Measurements from ENCODE around the gene GNAZ. TPM values are rescaled to one million over a fixed set of nuclear protein-coding genes. Genes with fewer than 3 reads are reported as not detected.

The GNAZ gene
- polyA plus RNA-seq, 1 donor from 2014 or later = 52.0 TPM

- Histone ChIP-seq H3F3A (ENCODE audit: insufficient read depth, low read length, poor library complexity, severe bottlenecking) (no peaks in the 10 kb centered on the region), H3K9ac (ENCODE audit: low read length) (peak overlapping the region; percentile 96)
Measured at GRCh38 chr22:23072077-23072910, 2.0 kb downstream of the GNAZ start.

DNA sequence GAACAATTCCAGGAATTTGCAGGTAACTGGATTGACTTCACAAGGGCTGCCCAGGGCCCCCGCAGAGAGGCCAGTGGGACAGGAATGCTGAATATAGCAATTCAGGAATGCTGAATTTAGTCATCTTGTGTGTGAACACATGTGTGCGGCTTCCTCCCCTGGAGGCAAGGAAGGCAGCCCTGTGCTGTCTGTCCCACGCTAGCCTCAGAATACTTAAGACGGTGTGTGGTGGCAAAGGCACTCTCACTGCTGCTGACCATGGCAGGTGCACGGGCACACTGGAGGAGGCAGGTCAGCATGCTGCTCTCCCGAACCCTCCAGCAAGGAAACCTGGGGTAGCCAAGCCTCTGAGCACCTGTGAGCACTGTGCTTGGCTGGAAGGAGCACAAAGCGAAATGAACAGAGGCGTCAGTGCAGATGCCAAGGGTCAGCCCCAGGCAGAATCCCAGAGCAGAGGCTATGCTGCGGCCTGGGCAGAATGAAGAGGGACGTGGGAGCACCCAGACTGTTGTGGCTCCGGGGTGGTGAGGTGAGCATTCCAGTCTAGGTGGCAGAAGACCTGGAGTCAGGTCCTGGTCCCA is 2.7 kb downstream of the GNAZ start:
- H3K9me2 ChIP-seq (ENCODE audit: insufficient read depth, low read length) = no peaks in the 10 kb centered on the region
- peak overlapping the region; percentile 91 for H3K4me3 ChIP-seq (ENCODE audit: low read length)
- no peaks in the 10 kb centered on the region for H3K9me3 ChIP-seq (ENCODE audit: low read length)
- no peak overlapping the region for H3K9ac ChIP-seq (ENCODE audit: low read length)
- H3K27ac ChIP-seq (ENCODE audit: low read length) = no peak overlapping the region
- H2AFZ ChIP-seq (ENCODE audit: low read depth, low read length) = no peak overlapping the region
- H3K27me3 ChIP-seq (ENCODE audit: insufficient read depth, low read depth, low read length) = no peaks in the 10 kb centered on the region
- peaks cover 62% of the 10 kb centered on the region for H3K79me2 ChIP-seq (replicated peaks; ENCODE audit: insufficient read depth, low read length)
- no peaks in the 10 kb centered on the region for H3K36me3 ChIP-seq (ENCODE audit: insufficient read depth, low read length)
- H3F3A ChIP-seq (ENCODE audit: insufficient read depth, low read length, poor library complexity, severe bottlenecking) = no peaks in the 10 kb centered on the region
- H4K20me1 ChIP-seq (ENCODE audit: insufficient read depth) = no peaks in the 10 kb centered on the region
- H3K4me2 ChIP-seq (ENCODE audit: low read length) = no peak overlapping the region
- TF ChIP-seq MXI1 (conservative IDR thresholded peaks at IDR 0.05; ENCODE audit: poor library complexity, severe bottlenecking) (no peak), TAF1 (IDR thresholded peaks at IDR 0.05; ENCODE audit: low read depth) (no peak), CTCF (IDR thresholded peaks at IDR 0.05; ENCODE audit: poor library complexity, severe bottlenecking) (no peak), EP300 (conservative IDR thresholded peaks at IDR 0.05; ENCODE audit: poor library complexity, severe bottlenecking) (no peak), RAD21 (conservative IDR thresholded peaks at IDR 0.05) (no peak)
- TF ChIP-seq, protein P1, sequence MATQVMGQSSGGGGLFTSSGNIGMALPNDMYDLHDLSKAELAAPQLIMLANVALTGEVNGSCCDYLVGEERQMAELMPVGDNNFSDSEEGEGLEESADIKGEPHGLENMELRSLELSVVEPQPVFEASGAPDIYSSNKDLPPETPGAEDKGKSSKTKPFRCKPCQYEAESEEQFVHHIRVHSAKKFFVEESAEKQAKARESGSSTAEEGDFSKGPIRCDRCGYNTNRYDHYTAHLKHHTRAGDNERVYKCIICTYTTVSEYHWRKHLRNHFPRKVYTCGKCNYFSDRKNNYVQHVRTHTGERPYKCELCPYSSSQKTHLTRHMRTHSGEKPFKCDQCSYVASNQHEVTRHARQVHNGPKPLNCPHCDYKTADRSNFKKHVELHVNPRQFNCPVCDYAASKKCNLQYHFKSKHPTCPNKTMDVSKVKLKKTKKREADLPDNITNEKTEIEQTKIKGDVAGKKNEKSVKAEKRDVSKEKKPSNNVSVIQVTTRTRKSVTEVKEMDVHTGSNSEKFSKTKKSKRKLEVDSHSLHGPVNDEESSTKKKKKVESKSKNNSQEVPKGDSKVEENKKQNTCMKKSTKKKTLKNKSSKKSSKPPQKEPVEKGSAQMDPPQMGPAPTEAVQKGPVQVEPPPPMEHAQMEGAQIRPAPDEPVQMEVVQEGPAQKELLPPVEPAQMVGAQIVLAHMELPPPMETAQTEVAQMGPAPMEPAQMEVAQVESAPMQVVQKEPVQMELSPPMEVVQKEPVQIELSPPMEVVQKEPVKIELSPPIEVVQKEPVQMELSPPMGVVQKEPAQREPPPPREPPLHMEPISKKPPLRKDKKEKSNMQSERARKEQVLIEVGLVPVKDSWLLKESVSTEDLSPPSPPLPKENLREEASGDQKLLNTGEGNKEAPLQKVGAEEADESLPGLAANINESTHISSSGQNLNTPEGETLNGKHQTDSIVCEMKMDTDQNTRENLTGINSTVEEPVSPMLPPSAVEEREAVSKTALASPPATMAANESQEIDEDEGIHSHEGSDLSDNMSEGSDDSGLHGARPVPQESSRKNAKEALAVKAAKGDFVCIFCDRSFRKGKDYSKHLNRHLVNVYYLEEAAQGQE (IDR thresholded peaks at IDR 0.05; ENCODE audit: borderline replicate concordance) = no peak

More at GRCh38 chr22:23072077-23072910, 2.0 kb downstream of the GNAZ start:
- H3K36me3 ChIP-seq (ENCODE audit: insufficient read depth, low read length) = no peaks in the 10 kb centered on the region
- peak overlapping the region; percentile 83 for H3K27ac ChIP-seq (ENCODE audit: low read length)
- no peak overlapping the region for H2AFZ ChIP-seq (ENCODE audit: low read depth, low read length)
- no peaks in the 10 kb centered on the region for H3K9me2 ChIP-seq (ENCODE audit: insufficient read depth, low read length)
- no peaks in the 10 kb centered on the region for H4K20me1 ChIP-seq (ENCODE audit: insufficient read depth)
- peak overlapping the region; percentile 97 for H3K4me2 ChIP-seq (ENCODE audit: low read length)
- no peaks in the 10 kb centered on the region for H3K9me3 ChIP-seq (ENCODE audit: low read length)
- peaks cover 62% of the 10 kb centered on the region for H3K79me2 ChIP-seq (replicated peaks; ENCODE audit: insufficient read depth, low read length)
- H3K27me3 ChIP-seq (ENCODE audit: insufficient read depth, low read depth, low read length) = no peaks in the 10 kb centered on the region
- peak overlapping the region; percentile 91 for H3K4me3 ChIP-seq (ENCODE audit: low read length)
- TF ChIP-seq MXI1 (conservative IDR thresholded peaks at IDR 0.05; ENCODE audit: poor library complexity, severe bottlenecking) = no peak
- TF ChIP-seq POLR2AphosphoS5 (IDR thresholded peaks at IDR 0.05) = no peak
- TF ChIP-seq EZH2 (IDR thresholded peaks at IDR 0.05; ENCODE audit: borderline replicate concordance, insufficient read depth, low read length, poor library complexity, severe bottlenecking) = no peak
- TF ChIP-seq CTCF (IDR thresholded peaks at IDR 0.05; ENCODE audit: poor library complexity, severe bottlenecking) = no peak
- no peak for TF ChIP-seq RAD21 (conservative IDR thresholded peaks at IDR 0.05)
- TF ChIP-seq EP300 (conservative IDR thresholded peaks at IDR 0.05; ENCODE audit: poor library complexity, severe bottlenecking) = no peak
- no peak for TF ChIP-seq SMC3 (conservative IDR thresholded peaks at IDR 0.05; ENCODE audit: poor library complexity)
- TF ChIP-seq, protein P1 (IDR thresholded peaks at IDR 0.05; ENCODE audit: borderline replicate concordance) = no peak
- TF ChIP-seq TAF1 (IDR thresholded peaks at IDR 0.05; ENCODE audit: low read depth) = no peak
